Activated naive CD8-positive, alpha-beta T cell treated with anti-CD3 and anti-CD28 coated beads, Interleukin-2, amount 10 ng/mL, durations not matched to agents 7 days and 5 days (primary cell): ENCODE measurements around the gene CNOT8. TPM values are rescaled to one million over a fixed set of nuclear protein-coding genes. Genes with fewer than 3 reads are reported as not detected.

Experiments
- ATAC-seq: fragments of 150-1000 bp; cut with Tn5 transposase; one replicate; pipeline ENCODE4 v1.10.0; 2021; ENCODE audit warnings: low read depth, moderate library complexity
- POLR2A ChIA-PET: fragments of 350-600 bp; sonication (Branson Sonifier 250); formaldehyde crosslinking; loops from one replicate; lab custom pipeline; 2021; ENCODE audit warnings: antibody characterized with exemption; lab: Charles Lee
- DNase-seq: peaks from one replicate; pipeline ENCODE4 v3.0.0; 2021
- H3K27ac Mint-ChIP-seq: one replicate; pipeline ENCODE4 v1.8.0; 2022; ENCODE audit warnings: mild to moderate bottlenecking, mixed read lengths
- H3K27me3 Mint-ChIP-seq: one replicate; pipeline ENCODE4 v1.8.0; 2022; ENCODE audit warnings: mild to moderate bottlenecking, moderate library complexity, mixed read lengths
- H3K36me3 Mint-ChIP-seq: one replicate; pipeline ENCODE4 v1.8.0; 2021; ENCODE audit warnings: mild to moderate bottlenecking, mixed read lengths
- H3K4me1 Mint-ChIP-seq: one replicate; pipeline ENCODE4 v1.8.0; 2021; ENCODE audit warnings: mixed read lengths
- H3K4me3 Mint-ChIP-seq: one replicate; pipeline ENCODE4 v1.8.0; 2022; ENCODE audit warnings: mild to moderate bottlenecking, moderate library complexity, mixed read lengths
- H3K9me3 Mint-ChIP-seq: one replicate; pipeline ENCODE4 v1.8.0; 2021; ENCODE audit warnings: mixed read lengths
- total RNA-seq, 2 experiments: library from RNA; stranded (reverse); gene quantifications; one replicate each; pipeline ENCODE4 v1.2.3, GENCODE V29; 2021

The CNOT8 gene
- total RNA-seq, 2 experiments from 2014 or later, result 77.7 to 78.3 TPM

- Mint-ChIP-seq H3K27me3 (no peaks in the 10 kb centered on the region), H3K4me3 (peak overlapping the region; percentile 38), H3K27ac (no peak overlapping the region), H3K9me3 (no peaks in the 10 kb centered on the region), H3K4me1 (peaks cover 27% of the 10 kb centered on the region), H3K36me3 (peaks cover 31% of the 10 kb centered on the region)
- POLR2A ChIA-PET, result no interaction called here
- DNase-seq, result no peak
- ATAC-seq, result no peak
Observed at GRCh38 chr5:154861946-154862345, 3.5 kb downstream of the CNOT8 start.

- DNase-seq (no peak), ATAC-seq (no peak)
- Mint-ChIP-seq H3K4me3 (peak overlapping the region; percentile 15), H3K4me1 (peaks cover 28% of the 10 kb centered on the region), H3K27me3 (no peaks in the 10 kb centered on the region), H3K9me3 (no peaks in the 10 kb centered on the region), H3K27ac (peak overlapping the region; percentile 40), H3K36me3 (peaks cover 34% of the 10 kb centered on the region)
- POLR2A ChIA-PET, result interaction anchor here (0.7 kb wide), 1 partner anchor 75 kb away, joined by 3 read pairs; the partner anchor contains the start of gene GEMIN5
Observed at GRCh38 chr5:154862766-154863165, 4.3 kb downstream of the CNOT8 start.

- Mint-ChIP-seq H3K4me1 (peaks cover 29% of the 10 kb centered on the region), H3K9me3 (no peaks in the 10 kb centered on the region), H3K27me3 (no peaks in the 10 kb centered on the region), H3K36me3 (peaks cover 35% of the 10 kb centered on the region), H3K4me3 (no peak overlapping the region), H3K27ac (no peak overlapping the region)
- DNase-seq, result no peak
- POLR2A ChIA-PET, result interaction anchor here (0.7 kb wide), 1 partner anchor 74 kb away, joined by 3 read pairs; the partner anchor contains the start of gene GEMIN5
- no peak for ATAC-seq
Observed at GRCh38 chr5:154863291-154864080, 5.1 kb downstream of the CNOT8 start.

- no peaks in the 10 kb centered on the region for H3K9me3 Mint-ChIP-seq
- H3K36me3 Mint-ChIP-seq, result peaks cover 32% of the 10 kb centered on the region
- POLR2A ChIA-PET, result no interaction called here
- ATAC-seq, result no peak
- H3K4me1 Mint-ChIP-seq, result peaks cover 26% of the 10 kb centered on the region
- no peaks in the 10 kb centered on the region for H3K27me3 Mint-ChIP-seq
- H3K4me3 Mint-ChIP-seq, result no peak overlapping the region
- H3K27ac Mint-ChIP-seq, result no peak overlapping the region
- no peak for DNase-seq
Observed at GRCh38 chr5:154865466-154866184, 7.2 kb downstream of the CNOT8 start.

- no peak for DNase-seq
- Mint-ChIP-seq H3K4me3 (no peak overlapping the region), H3K4me1 (peaks cover 21% of the 10 kb centered on the region), H3K9me3 (no peaks in the 10 kb centered on the region), H3K27ac (no peak overlapping the region), H3K27me3 (no peaks in the 10 kb centered on the region), H3K36me3 (peaks cover 34% of the 10 kb centered on the region)
- ATAC-seq, result no peak
- POLR2A ChIA-PET, result no interaction called here
Observed at GRCh38 chr5:154866841-154867240, 8.4 kb downstream of the CNOT8 start.

GRCh38 chr5:154868702-154869101, 10.3 kb downstream of the CNOT8 start:
- peak overlapping the region; percentile 0 for H3K27ac Mint-ChIP-seq
- ATAC-seq (peak; percentile 50), DNase-seq (no peak)
- no peaks in the 10 kb centered on the region for H3K9me3 Mint-ChIP-seq
- POLR2A ChIA-PET, result interaction anchor here (0.6 to 1.0 kb wide), 2 partner anchors 55 to 218 kb away, joined by 4 to 5 read pairs; no protein-coding TSS in a partner anchor
- H3K36me3 Mint-ChIP-seq, result peaks cover 38% of the 10 kb centered on the region
- H3K27me3 Mint-ChIP-seq, result no peaks in the 10 kb centered on the region
- H3K4me3 Mint-ChIP-seq, result no peak overlapping the region
- H3K4me1 Mint-ChIP-seq, result peaks cover 12% of the 10 kb centered on the region

- POLR2A ChIA-PET, result no interaction called here
- H3K4me3 Mint-ChIP-seq, result no peak overlapping the region
- no peak overlapping the region for H3K27ac Mint-ChIP-seq
- no peak for DNase-seq
- ATAC-seq, result no peak
- peaks cover 5% of the 10 kb centered on the region for H3K9me3 Mint-ChIP-seq
- H3K27me3 Mint-ChIP-seq, result no peaks in the 10 kb centered on the region
- peaks cover 7% of the 10 kb centered on the region for H3K4me1 Mint-ChIP-seq
- peaks cover 46% of the 10 kb centered on the region for H3K36me3 Mint-ChIP-seq
Observed at GRCh38 chr5:154871734-154872133, 13.3 kb downstream of the CNOT8 start.

- ATAC-seq (no peak), DNase-seq (no peak)
- Mint-ChIP-seq H3K9me3 (peaks cover 12% of the 10 kb centered on the region), H3K27me3 (no peaks in the 10 kb centered on the region), H3K36me3 (peaks cover 59% of the 10 kb centered on the region), H3K4me3 (no peak overlapping the region), H3K27ac (no peak overlapping the region), H3K4me1 (no peaks in the 10 kb centered on the region)
- POLR2A ChIA-PET, result no interaction called here
Observed at GRCh38 chr5:154873791-154874331, 15.4 kb downstream of the CNOT8 start.

GRCh38 chr5:154878642-154879335, 20.4 kb downstream of the CNOT8 start:
- POLR2A ChIA-PET, result no interaction called here
- no peaks in the 10 kb centered on the region for H3K4me1 Mint-ChIP-seq
- H3K36me3 Mint-ChIP-seq, result peaks cover 82% of the 10 kb centered on the region
- H3K27me3 Mint-ChIP-seq, result no peaks in the 10 kb centered on the region
- no peak overlapping the region for H3K4me3 Mint-ChIP-seq
- no peak for ATAC-seq
- no peak overlapping the region for H3K27ac Mint-ChIP-seq
- DNase-seq, result no peak
- H3K9me3 Mint-ChIP-seq, result peaks cover 18% of the 10 kb centered on the region

- POLR2A ChIA-PET, result no interaction called here
- H3K27ac Mint-ChIP-seq, result no peak overlapping the region
- no peak overlapping the region for H3K4me3 Mint-ChIP-seq
- H3K36me3 Mint-ChIP-seq, result peaks cover 86% of the 10 kb centered on the region
- no peaks in the 10 kb centered on the region for H3K27me3 Mint-ChIP-seq
- H3K4me1 Mint-ChIP-seq, result no peaks in the 10 kb centered on the region
- peaks cover 25% of the 10 kb centered on the region for H3K9me3 Mint-ChIP-seq
- ATAC-seq, result no peak
- DNase-seq, result no peak
Observed at GRCh38 chr5:154881986-154882385, 23.6 kb downstream of the CNOT8 start.

- DNase-seq (no peak), ATAC-seq (no peak)
- POLR2A ChIA-PET, result no interaction called here
- H3K9me3 Mint-ChIP-seq, result peaks cover 20% of the 10 kb centered on the region
- no peaks in the 10 kb centered on the region for H3K4me1 Mint-ChIP-seq
- H3K27me3 Mint-ChIP-seq, result no peaks in the 10 kb centered on the region
- peaks cover 86% of the 10 kb centered on the region for H3K36me3 Mint-ChIP-seq
- H3K4me3 Mint-ChIP-seq, result no peak overlapping the region
- no peak overlapping the region for H3K27ac Mint-ChIP-seq
Observed at GRCh38 chr5:154884424-154884823, 26.0 kb downstream of the CNOT8 start.

GRCh38 chr5:154885439-154885838, 27.0 kb downstream of the CNOT8 start:
- Mint-ChIP-seq H3K36me3 (peaks cover 83% of the 10 kb centered on the region), H3K4me3 (no peak overlapping the region), H3K4me1 (no peaks in the 10 kb centered on the region), H3K9me3 (peaks cover 20% of the 10 kb centered on the region), H3K27me3 (no peaks in the 10 kb centered on the region), H3K27ac (no peak overlapping the region)
- no peak for ATAC-seq
- POLR2A ChIA-PET, result no interaction called here
- DNase-seq, result no peak

GRCh38 chr5:154892369-154892771, 33.9 kb downstream of the CNOT8 start:
- Mint-ChIP-seq H3K27ac (no peak overlapping the region), H3K4me3 (no peak overlapping the region), H3K27me3 (no peaks in the 10 kb centered on the region), H3K36me3 (peaks cover 45% of the 10 kb centered on the region), H3K9me3 (no peaks in the 10 kb centered on the region), H3K4me1 (peaks cover 1% of the 10 kb centered on the region)
- POLR2A ChIA-PET, result no interaction called here
- DNase-seq (no peak), ATAC-seq (no peak)
